CD4-positive, alpha-beta T cell treated with Interleukin-4 for 4 hours (primary cell): Measurements from ENCODE around the gene CDC42BPA.
"Not testable (repeated sequence)": the region's sequence is repeated elsewhere in the genome, so short reads cannot be mapped to it uniquely, and the experiment has no call there.

Source experiments
- DNase-seq: peaks from one replicate; pipeline ENCODE4 v3.0.0-alpha.2; 2020

Gene CDC42BPA

DNA sequence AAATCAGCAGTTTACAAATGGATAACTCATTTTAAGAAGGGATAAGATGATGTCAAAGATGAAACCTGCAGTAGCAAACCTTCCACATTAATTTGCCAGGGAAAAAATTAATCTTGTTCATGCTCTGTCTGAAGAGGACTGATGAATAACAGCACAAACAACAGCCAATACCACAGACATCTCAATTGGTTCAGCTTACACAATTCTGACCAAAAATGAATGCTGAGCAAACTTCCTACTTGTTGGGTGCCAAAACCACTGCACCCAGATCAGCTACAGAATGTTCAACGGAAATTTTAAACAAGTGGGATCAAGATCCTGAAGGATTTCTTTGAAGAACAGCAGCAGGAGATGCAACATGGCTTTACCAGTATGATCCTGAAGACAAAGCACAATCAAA lies 279.9 kb downstream of the CDC42BPA start:
- DNase-seq: no peak

DNA sequence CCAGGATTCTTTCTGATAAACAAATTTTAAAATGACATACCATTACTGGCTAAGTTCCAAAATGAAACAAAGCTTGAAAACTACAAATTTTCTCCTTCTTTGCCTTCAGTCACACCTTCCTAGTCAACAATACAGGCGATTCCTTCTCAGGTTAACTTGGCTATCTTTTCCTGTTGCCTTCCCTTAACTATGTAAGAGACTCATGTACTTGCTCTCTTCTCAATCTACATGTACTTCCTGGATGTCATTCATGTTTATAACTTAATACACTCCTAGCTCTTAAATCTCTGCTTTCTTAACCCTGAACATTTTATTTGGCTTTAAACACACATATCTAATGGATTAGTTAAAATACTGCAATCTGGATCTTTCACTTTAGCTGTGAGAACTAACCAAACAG lies 281.2 kb downstream of the CDC42BPA start:
- DNase-seq: no peak

DNA sequence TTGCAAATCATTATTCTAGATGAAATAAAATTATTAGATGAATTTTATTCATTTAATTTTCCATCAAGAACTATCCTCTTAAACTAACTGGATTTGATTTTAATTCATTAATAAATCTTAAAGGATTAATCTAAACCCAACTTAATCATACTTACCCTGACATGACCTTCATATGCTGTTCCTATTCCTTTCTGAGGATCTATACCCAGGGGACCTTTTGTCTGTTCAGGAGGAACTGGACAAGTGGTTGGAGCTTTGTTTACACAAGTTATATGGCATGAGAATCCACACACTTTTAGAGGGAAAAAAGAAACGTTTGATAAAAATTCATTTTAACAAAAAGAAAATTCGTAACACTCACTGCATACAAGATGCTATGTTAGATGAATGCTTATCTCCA lies 283.0 kb downstream of the CDC42BPA start:
- DNase-seq: no peak

DNA sequence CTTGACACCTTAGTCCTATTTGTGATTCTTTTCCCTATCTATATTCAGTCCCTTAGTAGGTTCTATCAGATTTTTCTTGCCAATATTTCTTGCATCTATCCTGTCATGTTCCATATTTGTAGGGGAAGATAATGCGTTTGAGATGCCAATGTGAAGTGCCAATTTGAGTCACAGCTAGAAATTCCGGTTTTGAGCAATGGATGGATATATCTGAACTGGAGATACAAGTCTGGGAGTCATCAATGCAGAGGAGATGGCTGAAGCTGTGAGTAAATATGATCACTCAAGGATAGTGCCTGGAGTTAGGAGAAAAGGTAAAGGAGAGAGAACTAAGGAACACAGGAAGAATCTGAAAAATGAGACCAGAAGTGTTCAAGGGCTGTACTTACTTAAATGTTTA lies 284.4 kb downstream of the CDC42BPA start:
- DNase-seq: no peak

DNA sequence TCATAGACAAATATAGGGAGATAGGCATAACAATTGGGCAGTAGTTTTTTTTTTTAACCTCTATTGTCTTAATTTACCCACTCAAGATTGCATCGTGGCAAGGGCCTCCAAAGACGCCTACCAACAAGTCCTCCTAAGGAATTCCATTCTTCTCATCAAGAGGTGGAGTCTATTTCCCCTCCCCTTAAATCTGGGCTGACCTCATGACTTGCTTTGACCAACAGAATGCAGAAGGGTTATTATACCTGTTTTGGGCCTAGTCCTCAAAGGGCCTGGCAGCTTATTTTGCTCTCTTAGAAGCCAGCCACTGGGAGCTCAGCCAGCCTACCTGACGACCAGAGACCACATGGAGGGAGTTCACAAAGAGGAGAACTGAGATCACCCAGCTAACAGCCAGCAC lies 285.9 kb downstream of the CDC42BPA start:
- no peak for DNase-seq

DNA sequence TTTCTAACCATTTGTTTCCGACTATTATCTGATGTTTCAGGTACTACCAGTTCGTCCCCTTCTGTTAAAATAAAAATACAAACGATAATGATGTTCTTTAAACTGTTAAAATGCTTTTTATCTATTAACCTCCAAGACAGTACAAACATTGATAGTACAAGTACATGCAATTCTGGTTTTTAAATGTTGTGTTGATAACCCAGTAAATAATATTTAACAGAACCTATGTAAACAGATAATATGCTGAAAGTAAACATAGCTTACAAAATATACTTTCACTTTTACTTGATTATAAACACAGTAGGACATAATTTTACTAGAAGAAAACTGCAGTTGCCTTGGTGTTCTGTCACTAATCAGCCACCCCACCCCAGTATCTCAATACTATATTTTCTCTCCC lies 301.3 kb downstream of the CDC42BPA start:
- DNase-seq: no peak

DNA sequence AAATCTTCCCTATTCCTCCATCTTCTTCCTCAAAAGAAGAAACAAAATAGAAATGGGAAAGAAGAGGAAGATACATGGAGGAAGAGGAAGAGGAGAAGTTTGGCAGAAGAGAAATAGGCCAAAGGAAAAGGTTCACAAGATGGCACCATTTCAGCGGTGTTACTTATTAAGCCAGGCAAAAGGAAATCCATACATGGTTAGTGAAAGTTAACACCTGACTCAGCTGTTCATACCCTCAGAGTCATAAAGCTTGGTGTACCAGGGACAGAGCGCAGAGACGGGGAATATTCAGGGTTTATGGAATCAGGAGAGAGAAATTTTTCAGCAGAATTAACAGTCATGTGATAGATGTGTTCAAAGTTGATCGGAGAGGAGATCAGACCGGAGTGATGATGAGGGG lies 307.6 kb downstream of the CDC42BPA start:
- no peak for DNase-seq

DNA sequence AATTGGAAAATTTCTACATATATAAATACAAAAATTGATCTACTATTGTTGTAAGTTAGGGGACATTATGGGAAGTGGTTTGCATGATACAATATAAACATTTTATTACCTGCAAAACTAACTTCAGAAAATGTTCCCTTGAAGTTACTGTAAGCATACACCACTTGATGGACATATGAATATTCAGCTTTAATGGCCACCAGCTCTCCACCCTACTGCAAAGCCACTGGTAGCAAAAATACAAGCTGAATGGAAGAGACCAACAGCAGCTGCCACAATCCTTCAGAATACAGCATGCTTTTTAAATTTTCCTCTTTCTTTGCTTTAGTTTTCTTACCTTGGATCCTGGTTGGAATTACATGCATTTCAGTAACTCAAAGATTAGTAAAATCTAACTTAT lies 308.4 kb downstream of the CDC42BPA start:
- no peak for DNase-seq

DNA sequence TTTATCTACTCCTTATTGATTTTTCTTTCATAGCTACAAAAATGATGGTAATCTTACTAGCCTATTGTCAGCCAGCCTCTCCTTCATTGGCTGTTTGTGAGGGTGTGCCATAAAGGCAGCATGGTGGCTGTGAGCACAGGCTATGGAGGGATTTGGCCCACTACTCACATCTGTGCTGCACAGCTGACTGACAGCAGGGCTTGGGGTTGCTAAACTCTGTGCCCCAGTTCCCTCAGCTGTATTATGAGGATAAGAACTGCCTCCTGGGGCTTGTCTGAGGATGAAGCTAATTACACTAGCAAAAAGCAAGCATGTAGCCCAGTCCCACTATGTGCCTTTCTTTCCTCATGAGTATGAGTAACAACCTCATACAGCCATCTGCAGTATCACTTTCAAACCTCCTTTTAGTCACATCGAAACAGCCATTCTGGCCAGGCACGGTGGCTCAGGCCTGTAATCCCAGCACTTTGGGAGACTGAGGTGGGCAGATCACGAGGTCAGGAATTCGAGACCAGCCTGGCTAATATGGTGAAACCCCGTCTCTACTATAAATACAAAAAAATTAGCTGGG lies 312.0 kb downstream of the CDC42BPA start:
- no peak for DNase-seq

DNA sequence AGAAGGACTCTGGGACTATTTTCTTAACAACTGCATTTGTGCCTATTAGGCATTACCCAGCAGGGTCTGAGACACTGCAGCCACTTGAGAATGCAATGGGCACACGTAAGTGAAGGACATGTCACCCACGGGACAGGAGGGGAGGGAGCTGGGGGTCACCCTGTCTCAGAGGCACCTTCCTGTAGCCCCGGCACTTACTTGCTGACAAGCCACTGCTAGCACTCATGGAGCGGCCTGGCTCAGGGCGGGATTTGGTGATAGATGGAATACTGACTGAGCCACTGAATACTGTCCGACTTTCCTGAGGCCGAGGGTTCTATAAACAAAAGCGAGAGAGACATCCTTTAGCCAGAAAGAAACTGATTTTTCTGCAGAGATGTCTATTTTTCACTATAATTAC lies 313.5 kb downstream of the CDC42BPA start:
- DNase-seq: no peak

DNA sequence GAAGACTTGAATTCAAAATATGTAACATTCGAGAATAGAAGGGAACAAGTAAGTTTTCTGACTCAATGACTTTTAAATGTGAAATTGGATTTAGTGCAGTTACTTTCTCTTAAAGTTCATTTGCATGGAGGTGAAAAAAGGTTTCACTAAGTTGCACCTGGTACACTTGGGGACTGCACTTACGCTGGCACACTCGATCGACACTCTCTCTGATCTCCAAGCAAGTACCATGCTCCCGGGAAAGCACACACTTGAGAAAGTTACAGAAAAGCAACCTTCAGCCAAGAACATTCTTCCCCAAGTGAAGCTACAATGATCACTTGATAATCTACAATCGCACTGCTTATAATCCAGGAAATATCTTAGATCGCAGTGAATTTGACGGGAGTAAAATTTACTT lies 315.1 kb downstream of the CDC42BPA start:
- no peak for DNase-seq

DNA sequence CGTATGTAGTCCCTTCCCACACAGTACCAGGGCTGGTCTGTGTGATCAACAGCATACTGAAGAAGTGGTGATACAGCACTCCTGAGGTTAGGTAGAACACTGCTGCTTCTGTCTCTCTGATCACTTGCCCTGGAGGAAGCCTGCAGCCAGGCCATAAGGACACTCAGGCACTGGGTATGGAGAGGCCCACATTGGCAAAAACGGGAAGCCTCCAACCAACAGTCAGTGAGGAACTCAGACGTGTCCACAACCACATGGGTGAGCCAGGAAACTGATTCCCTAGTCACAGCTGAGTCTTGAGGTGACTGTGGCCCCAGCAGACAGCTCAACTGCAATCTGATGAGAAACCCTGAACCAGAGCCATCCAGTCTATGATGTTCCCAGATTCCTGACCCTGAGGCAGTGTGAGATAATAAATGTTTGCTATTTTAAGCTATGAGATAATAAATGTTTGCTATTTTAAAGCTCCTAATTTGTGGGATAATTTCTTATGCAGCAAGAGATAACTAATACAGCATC lies 315.7 kb downstream of the CDC42BPA start:
- no peak for DNase-seq

DNA sequence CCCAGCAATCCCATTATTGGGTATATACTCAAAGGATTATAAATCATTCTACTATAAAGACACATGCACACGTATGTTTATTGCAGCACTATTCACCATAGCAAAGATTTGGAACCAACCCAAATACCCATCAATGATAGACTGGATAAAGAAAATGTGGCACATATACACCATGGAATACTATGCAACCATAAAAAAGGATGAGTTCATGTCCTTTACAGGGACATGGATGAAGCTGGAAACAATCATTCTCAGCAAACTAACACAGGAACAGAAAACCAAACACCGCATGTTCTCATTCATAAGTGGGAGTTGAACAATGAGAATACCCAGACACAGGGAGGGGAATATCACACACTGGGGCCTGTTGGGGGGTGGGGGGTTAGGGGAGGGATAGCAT lies 318.7 kb downstream of the CDC42BPA start:
- DNase-seq: not testable (repeated sequence)

DNA sequence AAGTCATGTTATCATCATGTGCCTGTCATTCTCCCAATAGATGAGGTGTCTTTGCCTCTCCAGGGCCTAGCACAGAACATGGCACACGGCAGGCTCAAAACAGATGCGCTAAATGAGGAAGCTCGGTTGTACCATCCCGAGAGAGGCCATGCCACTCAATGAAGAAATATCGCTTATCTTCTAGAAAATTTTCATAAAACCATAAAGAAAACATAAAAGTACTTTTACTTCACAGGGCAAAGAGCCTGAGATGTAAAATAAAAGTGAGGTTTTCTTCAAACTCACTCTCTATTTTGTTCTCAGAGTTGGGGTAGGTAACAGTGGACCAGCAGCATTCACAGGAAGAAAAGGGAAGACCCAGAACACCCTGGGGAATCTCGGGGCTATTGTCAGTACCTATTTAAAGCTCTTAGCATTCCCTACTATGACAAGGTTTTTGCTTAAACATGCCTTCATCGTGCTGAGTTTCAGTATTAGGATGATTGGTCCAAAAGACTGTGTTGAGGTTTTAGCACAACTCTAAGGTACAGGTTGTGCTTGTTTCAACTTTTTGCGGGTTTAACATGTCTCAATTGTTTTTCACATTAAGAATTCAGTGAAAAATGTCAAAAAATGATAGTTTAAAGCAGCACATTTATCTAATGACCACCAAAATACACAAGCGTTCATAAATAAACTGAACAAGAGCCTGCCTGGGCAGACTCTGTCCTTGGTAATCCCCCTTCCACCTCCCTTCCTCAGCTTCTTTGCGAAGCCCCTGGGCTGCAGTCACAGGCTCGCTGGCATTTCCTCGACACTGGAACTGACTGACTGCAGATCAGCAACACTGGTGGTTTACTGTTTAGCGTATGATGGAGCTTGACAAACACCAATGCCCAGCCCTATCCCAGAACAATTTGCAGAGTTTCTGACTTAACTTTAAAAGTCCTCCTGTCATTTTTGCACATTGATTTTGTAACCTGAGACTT lies 322.6 kb downstream of the CDC42BPA start:
- DNase-seq: no peak

DNA sequence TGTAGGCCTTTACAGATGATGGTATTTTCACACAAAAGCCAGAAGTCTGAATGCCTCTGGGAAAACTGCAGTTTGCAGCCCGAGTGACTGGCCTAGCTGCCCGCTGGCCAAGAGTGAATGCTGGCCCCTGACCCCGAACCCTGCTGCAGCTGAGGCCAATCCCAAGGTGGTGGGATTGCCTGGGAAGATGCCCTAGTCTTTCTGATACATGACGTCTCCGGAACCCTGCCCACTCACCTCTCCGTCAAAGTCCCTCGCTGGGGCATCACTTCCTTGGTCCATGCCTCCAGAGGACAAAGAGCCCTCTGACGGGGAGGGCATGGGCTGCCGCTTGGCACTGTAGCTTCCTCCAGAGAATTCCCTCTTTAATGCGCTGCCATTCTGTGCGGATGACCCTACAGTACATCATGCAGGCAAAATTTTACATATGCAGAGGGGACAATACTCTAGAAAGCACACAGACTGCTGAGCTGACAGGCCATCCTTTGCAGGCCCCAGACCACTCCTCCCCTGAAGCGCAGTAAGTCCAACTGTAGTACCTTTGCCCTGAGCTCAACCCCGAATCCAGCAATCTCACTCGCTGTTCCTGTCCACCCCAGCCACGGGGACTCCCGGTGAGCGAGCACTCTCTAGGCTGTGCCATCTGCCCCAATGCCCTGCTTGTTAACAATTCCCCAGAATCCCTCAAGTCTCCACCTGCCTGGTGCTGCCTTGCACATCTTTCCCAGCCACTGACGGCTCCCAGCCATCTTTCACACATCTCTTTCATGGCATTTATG lies 323.5 kb downstream of the CDC42BPA start:
- no peak for DNase-seq

DNA sequence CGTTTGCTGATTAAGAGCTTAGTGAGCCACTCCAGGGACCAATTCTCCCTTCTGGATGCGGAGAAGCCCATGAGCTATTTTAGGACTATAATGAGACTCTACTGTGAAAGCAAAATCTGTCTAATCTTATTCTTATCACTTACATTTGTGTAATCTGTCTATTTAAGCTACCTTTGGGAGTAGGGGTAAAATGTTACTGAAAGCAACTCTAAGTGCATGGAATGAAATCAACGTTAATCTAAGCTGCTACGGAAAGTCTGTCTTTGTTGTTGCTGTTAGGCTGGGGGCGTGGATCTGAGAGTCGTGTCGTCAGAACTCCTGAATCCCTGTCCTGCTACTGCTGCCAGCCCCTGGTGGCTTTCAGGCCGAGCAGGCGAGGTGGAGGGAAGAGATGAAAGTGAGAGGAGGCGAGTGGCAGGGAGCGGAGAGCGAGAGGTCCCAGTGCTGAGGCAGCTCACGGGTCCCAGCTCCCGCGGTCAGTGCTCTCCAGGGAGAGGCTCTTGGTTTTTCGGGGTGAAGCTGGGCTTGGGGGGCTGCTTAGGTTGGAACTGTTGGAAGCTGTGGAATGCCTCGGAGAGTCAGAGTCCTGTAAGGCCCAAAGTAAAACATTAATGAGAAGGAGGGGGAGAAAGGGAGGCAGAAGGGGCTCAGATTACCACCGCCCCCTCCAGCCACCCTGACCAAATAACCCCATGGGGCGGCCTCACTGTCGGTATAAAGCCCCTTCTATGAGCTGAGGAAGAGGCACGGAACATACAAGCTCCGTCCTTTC lies 324.3 kb downstream of the CDC42BPA start:
- DNase-seq: no peak

DNA sequence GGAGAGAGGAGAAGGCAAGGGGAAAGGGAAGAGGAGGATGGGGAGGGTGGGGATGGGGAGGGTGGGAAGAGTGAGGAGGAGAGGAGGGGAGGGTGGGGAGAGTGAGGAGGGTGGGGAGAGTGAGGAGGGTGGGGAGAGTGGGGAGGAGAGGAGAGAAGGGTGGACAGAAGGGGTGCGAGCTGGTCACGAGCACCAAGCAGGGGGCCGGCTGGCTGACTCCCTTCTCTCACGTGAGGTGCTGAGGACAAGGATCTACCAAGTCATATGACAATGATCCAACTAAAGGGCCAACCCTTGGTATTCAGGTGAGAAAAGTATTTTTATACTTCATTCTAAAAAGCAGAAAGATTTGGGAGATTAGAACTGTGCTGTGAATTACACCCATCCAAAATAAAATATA lies 326.4 kb downstream of the CDC42BPA start:
- no peak for DNase-seq

DNA sequence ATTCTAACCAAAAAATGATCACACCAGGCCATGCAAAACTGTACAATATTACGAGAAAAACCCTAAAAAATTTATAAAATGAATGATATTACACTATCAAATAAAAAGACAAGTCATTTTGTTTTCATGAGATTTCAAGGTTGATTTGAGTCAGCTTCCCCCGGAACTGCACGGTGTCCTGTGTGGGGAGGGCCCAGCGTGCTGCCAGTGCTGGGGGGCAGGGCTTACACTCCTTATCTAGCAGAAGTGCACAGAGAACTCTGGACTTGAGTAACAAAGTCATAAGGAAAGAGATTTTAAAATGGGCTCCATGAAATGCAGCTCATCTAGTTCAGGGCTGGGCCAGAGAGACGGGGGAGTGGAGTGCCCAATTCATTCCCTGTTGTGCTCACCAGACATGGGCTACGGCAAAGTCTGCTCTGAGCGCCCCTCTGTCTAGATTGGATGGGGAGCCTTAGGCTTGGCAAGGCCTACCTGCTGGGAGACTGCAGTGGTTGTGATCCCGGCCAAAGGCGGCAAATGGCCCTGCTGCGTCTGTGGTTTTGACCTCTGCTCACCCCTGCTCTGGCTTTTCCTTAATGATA lies 328.1 kb downstream of the CDC42BPA start:
- DNase-seq: peak; percentile 33

DNA sequence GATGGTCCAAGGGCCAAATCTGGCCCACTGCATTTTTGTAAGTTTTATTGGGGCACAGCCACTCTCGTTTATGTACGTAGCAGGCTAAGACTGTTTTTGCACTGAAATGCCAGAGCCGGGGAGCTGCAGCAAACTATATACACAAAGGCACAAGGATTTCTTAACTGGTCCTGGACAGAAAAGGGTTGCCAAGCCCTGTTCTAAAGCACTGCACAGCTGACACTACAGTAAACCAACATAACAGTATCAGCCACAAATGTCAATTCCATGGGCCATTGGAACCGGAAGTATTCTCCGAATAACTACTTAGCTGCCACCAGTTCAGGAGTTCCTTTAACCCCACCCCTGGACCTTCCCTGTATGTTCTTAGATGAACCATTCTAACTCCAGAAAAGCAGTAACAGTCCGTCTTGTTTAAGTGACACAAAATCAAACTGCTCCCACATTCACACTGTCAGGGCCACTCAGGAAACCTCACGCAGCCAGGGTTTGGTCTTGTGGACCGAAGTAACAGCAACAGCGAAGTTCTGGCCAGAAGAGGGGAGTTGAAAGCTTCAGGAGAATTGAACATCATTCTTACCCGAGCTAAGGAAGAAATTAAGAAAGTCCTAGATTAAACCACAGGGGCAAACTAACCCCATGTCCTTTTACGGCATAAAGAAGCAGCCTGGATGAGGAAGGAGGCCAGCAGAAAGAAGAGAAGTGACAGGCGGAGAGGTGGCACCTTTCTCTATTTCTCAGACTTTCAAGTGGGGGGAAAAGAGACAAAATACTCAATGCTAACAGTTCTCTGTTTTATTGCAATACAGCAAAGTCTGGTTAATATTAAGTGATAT lies 329.0 kb downstream of the CDC42BPA start:
- DNase-seq: no peak

DNA sequence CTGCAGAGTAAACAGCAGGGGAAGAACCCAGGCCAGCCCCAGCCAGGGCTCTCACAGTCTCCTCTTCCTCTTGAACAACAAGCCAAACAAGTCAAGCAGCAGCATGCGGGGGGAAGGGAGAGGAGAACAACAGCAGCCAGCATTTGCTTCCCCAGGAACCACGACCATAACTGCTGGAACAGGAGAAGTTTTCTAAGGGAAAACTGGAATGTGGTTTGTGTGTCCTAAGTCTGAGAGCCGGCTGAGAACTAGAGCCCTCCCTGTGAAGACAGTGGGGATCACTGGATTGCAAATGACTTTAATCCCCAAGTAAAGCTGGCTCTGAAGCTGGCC lies 330.0 kb downstream of the CDC42BPA start:
- DNase-seq: no peak

DNA sequence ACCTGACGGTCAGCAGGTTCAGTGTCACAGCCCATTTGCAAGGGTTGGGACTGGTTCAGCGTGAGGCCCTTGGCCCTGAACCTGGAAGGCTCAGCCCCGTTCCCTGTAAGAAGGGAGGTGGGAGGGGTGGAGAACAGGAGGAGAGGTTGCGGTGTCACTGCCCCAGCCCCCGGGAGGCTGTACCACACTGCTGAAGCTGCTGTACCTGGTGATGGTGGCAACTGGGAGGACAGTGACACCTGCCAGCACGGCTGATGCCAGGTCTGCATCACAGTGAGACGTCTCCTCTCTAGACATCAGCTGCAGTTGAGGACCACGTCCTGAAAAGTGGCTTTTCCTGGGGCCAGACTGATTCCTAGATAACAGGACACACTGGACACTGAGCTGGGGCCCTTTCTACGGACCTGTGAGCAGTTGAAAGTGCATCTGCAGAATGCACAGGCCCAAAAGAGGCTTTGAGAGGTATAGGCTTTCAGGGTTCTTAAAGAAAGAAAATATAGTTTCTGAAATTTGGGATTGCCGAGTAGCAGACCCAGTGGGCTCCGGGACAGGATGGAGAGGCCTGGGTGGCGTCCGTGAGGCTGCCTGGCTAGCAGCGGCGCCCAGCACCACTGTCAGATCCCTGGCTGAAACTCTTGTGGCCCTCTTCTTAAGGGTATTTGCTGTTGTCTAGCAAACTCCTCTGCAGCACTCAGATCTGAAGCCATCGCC lies 330.5 kb downstream of the CDC42BPA start:
- DNase-seq: no peak
